ENCODE measurements around the gene PBX1.

DNA sequence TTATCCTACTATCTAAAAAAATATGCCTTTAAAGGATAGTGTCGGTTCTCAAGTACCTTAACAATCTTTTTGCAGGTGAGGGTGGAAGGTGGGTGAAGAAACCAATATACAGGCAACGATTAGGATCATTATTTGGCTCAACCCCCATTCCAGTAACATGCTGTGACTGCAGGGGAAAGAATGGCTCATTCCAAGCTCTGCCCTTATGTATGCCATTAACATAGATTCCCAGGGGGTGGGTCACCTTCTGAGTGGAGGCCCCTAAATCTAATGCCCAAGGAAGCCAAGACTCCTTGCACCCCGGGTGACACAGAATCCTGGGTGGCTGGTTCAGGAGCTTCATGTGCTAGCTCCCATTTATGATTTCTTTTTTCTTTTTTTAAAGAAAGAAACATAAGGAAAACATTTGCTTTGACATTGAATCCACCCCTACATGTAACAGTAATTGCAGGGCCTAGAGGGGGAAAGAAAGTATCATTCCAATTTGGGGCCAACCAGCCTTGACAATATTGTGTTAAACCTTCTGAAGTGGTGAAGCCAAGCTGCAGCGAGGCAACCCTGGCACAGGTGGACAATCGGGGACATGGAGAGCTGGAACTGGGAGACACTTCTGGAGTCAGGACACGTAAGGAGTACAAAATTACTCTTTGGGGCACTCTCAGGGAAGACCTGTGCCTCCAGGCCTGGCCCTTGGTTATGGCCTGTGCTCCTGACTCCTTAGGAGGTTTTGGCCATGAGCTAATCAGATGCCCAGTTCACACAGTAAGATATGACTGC, 200.3 kb downstream of the PBX1 start:
- TF ChIP-seq FOXP2 (optimal IDR thresholded peaks at IDR 0.05; ENCODE audit: borderline replicate concordance, extremely low read depth, extremely low read length, insufficient read depth) (no peak), POLR2AphosphoS5 (IDR thresholded peaks at IDR 0.05; ENCODE audit: low read depth, low read length) (no peak)
- TF ChIP-seq, protein P1, sequence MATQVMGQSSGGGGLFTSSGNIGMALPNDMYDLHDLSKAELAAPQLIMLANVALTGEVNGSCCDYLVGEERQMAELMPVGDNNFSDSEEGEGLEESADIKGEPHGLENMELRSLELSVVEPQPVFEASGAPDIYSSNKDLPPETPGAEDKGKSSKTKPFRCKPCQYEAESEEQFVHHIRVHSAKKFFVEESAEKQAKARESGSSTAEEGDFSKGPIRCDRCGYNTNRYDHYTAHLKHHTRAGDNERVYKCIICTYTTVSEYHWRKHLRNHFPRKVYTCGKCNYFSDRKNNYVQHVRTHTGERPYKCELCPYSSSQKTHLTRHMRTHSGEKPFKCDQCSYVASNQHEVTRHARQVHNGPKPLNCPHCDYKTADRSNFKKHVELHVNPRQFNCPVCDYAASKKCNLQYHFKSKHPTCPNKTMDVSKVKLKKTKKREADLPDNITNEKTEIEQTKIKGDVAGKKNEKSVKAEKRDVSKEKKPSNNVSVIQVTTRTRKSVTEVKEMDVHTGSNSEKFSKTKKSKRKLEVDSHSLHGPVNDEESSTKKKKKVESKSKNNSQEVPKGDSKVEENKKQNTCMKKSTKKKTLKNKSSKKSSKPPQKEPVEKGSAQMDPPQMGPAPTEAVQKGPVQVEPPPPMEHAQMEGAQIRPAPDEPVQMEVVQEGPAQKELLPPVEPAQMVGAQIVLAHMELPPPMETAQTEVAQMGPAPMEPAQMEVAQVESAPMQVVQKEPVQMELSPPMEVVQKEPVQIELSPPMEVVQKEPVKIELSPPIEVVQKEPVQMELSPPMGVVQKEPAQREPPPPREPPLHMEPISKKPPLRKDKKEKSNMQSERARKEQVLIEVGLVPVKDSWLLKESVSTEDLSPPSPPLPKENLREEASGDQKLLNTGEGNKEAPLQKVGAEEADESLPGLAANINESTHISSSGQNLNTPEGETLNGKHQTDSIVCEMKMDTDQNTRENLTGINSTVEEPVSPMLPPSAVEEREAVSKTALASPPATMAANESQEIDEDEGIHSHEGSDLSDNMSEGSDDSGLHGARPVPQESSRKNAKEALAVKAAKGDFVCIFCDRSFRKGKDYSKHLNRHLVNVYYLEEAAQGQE (IDR thresholded peaks at IDR 0.05; ENCODE audit: insufficient read depth in 1 of 2, low read depth in 2 of 2, low read length in 2 of 2) = no peak
